Esophagus squamous epithelium (tissue), 4 donors: ENCODE measurements around the gene SLC13A2.

ENCODE experiments used
- CTCF ChIP-seq, 6 experiments: fragments of 450-650 bp in 4 of 6; fragments of 200-600 bp in 2 of 6; sonication (generic) in 2 of 6; IDR thresholded peaks; one replicate each; pipeline ENCODE4 v1.5.1; 2016 to 2019; ENCODE audit warnings: antibody characterized with exemption in 6 of 6, mild to moderate bottlenecking in 4 of 6, moderate library complexity in 4 of 6
- POLR2A ChIP-seq, 4 donors: fragments of 450-650 bp; IDR thresholded peaks; one replicate each; pipeline ENCODE4 v1.6.1; 2017; ENCODE audit warnings: antibody characterized with exemption in 4 of 4, mild to moderate bottlenecking in 4 of 4, moderate library complexity in 3 of 4

- TF ChIP-seq POLR2A (IDR thresholded peaks at IDR 0.05) (no peak), CTCF (IDR thresholded peaks at IDR 0.05) (no peak)
Observed at GRCh38 chr17:28427371-28427770, 46.1 kb upstream of the SLC13A2 start.
